GM04503 (cell line): ENCODE results near the gene SLC25A48.

Experiments
- DNase-seq: peaks from one replicate; pipeline ENCODE4 v3.0.0-alpha.2; 2012; ENCODE audit warnings: low read depth

The SLC25A48 gene

GRCh38 chr5:135921388-135921787, 86.9 kb downstream of the SLC25A48 start:
- DNase-seq = peak; percentile 10

GRCh38 chr5:135930029-135930948, 95.8 kb downstream of the SLC25A48 start:
- no peak for DNase-seq

GRCh38 chr5:135930949-135931295, 96.5 kb downstream of the SLC25A48 start:
- no peak for DNase-seq

- no peak for DNase-seq
These were observed 100.5 kb downstream of the SLC25A48 start for GRCh38 chr5:135934939-135935338.

GRCh38 chr5:135937245-135937911, 102.9 kb downstream of the SLC25A48 start:
- DNase-seq = no peak
